Activated T-helper 17 cell treated with anti-CD3 and anti-CD28 coated beads, Interleukin-2, amount 50 U/mL, for 72 hours (primary cell): ENCODE measurements around the gene KRT34. TPM values are rescaled to one million over a fixed set of nuclear protein-coding genes. Genes with fewer than 3 reads are reported as not detected.
"Not testable (repeated sequence)": the region's sequence is repeated elsewhere in the genome, so short reads cannot be mapped to it uniquely, and the experiment has no call there.

ENCODE experiments used
- ATAC-seq: fragments of 150-1000 bp; cut with Tn5 transposase; replicated peaks from 2 replicates; pipeline ENCODE4 v1.10.0; 2021; ENCODE audit warnings: mild to moderate bottlenecking, moderate library complexity
- H3K27ac Mint-ChIP-seq: one replicate; pipeline ENCODE4 v1.8.0; 2022; ENCODE audit warnings: mixed read lengths
- H3K27me3 Mint-ChIP-seq: one replicate; pipeline ENCODE4 v1.8.0; 2022; ENCODE audit warnings: mixed read lengths
- H3K36me3 Mint-ChIP-seq: one replicate; pipeline ENCODE4 v1.8.0; 2022; ENCODE audit warnings: low read depth, mild to moderate bottlenecking, mixed read lengths
- H3K4me1 Mint-ChIP-seq: one replicate; pipeline ENCODE4 v1.8.0; 2022; ENCODE audit warnings: mixed read lengths
- H3K4me3 Mint-ChIP-seq: one replicate; pipeline ENCODE4 v1.8.0; 2022; ENCODE audit warnings: mild to moderate bottlenecking, mixed read lengths
- H3K9me3 Mint-ChIP-seq: one replicate; pipeline ENCODE4 v1.8.0; 2022; ENCODE audit warnings: mixed read lengths
- total RNA-seq, 2 donors: library from RNA; stranded (reverse); gene quantifications; one replicate each; pipeline ENCODE4 v1.2.3, GENCODE V29; 2022

The KRT34 gene
- total RNA-seq, 2 donors from 2014 or later: not detected

DNA sequence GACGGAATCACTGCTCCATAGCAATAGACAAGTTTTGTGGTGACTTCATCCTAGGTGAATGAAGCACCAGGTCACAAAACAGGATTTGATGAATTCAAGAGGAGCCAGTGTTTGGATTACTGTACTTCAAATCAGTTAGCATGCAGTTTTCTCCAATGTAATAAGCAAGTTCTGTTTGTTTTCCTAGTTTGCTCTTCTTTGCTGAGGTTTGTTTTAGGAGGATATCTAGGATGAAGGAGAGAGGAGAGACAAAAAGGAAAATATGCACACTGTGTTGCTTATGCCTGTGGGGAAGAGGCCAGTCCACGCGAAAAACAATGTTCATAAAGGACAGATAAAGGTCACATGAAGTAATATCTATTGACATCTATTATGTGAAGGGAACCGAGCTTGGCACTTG lies 33.3 kb upstream of the KRT34 start:
- no peaks in the 10 kb centered on the region for H3K9me3 Mint-ChIP-seq
- H3K27ac Mint-ChIP-seq: no peak overlapping the region
- H3K4me1 Mint-ChIP-seq: peaks cover 9% of the 10 kb centered on the region
- ATAC-seq: no peak
- H3K36me3 Mint-ChIP-seq: no peaks in the 10 kb centered on the region
- no peaks in the 10 kb centered on the region for H3K27me3 Mint-ChIP-seq
- H3K4me3 Mint-ChIP-seq: no peak overlapping the region

DNA sequence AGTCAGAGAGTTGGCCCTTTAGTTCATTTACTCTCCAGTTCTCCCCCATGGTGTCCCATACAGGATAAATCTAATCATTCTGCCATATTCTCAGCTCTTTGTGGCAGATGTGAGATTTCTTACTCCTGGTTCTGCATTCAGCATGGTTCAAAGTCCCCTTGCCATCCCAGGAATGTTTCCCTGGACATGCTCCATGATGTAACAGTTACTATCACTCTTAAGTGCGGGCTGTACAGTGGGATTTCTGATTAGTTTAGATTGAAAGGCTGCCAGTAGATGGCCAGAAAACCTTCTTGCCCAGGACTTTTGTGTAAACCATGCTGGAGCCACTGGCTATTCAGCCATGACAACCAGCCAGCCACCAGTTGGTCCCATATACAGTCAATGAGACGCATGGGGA lies 31.9 kb upstream of the KRT34 start:
- H3K9me3 Mint-ChIP-seq: no peaks in the 10 kb centered on the region
- H3K4me3 Mint-ChIP-seq: no peak overlapping the region
- H3K4me1 Mint-ChIP-seq: peaks cover 9% of the 10 kb centered on the region
- ATAC-seq: no peak
- H3K27ac Mint-ChIP-seq: peak overlapping the region; percentile 17
- H3K36me3 Mint-ChIP-seq: no peaks in the 10 kb centered on the region
- H3K27me3 Mint-ChIP-seq: no peaks in the 10 kb centered on the region

DNA sequence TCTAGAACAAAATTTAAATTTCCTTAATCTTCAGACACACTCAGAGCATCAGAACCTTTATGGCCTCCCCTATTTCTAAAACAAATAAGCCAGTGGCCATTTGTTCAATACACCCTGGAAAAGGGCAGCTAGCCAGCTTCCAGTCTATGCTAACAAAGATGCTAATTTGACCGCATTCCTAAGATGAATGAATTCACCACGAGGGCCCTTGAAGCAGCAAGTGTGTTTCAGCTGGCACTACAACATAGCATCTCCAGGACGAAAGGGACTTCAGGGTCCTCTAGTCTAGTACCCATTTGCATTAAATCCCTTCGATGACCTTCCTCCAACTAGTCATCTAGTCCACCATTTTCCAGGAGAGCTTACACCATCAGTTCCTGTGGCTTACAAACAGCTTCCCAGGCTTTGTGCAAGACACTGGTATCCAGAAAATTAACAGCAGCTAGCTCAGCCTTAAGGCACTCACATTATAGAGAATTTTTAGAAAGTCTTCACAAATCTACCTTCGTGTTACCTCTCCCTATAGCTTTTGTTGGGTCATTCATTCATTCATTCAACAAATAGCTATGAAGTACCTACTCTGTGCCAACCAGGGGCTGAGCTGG lies 31.3 kb upstream of the KRT34 start:
- Mint-ChIP-seq H3K27me3 (no peaks in the 10 kb centered on the region), H3K4me3 (no peak overlapping the region), H3K9me3 (no peaks in the 10 kb centered on the region), H3K4me1 (peaks cover 9% of the 10 kb centered on the region), H3K36me3 (no peaks in the 10 kb centered on the region), H3K27ac (peak overlapping the region; percentile 17)
- no peak for ATAC-seq

DNA sequence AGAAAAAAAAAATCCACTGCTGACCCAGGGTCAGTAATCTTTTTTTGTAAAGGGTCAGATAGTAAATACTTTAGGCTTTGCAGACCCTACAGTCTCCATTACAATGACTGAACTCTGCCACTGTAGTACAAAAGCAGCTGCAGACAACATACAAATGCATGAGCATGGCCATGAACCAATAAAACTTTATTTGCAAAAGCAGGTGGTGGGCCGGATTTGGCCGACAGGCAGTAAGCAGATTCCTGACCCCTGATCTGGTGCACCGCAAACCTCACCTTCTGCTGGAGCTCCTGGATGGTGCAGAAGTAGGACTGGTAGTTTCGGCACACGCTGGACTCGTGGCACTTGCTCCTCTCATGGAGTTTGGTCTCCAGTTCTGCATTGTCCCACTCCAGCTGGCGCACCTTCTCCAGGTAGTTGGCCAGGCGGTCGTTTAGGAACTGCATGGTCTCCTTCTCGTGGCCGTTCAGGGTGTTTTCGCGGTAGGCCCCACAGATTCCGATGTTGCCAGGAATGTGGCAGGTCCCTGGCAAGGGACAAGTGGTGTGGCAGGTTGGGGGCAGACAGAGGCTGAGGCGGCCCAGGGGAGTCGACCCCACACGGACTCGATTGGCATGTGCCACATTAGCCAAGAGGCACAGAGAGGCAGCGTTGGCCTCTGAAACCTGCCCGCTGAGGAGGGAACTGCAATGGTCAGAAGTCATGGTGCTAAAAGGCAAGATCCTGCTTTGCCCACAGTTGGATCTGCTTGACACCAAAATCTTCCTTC lies 29.1 kb upstream of the KRT34 start:
- H3K27ac Mint-ChIP-seq: no peak overlapping the region
- H3K27me3 Mint-ChIP-seq: no peaks in the 10 kb centered on the region
- H3K9me3 Mint-ChIP-seq: no peaks in the 10 kb centered on the region
- ATAC-seq: no peak
- H3K36me3 Mint-ChIP-seq: no peaks in the 10 kb centered on the region
- H3K4me1 Mint-ChIP-seq: no peaks in the 10 kb centered on the region
- H3K4me3 Mint-ChIP-seq: no peak overlapping the region

DNA sequence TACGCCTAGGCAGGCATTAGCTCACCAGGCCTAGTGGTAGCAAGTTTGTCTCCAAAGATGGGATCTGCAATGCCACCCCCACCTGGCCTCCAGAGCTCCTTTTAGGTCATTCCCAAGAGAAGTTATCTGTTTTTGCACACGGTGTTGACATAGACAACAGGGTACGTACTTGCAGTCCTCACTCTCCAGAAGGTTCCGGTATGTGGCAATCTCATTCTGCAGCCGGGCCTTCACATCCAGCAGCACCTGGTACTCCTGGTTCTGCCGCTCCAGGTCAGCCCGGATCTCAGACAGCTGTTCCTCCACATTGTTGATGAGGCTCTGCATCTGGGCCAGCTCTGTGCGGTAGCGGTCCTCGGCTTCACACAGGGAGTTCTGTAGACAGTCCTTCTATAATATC lies 25.1 kb upstream of the KRT34 start:
- no peaks in the 10 kb centered on the region for H3K27me3 Mint-ChIP-seq

DNA sequence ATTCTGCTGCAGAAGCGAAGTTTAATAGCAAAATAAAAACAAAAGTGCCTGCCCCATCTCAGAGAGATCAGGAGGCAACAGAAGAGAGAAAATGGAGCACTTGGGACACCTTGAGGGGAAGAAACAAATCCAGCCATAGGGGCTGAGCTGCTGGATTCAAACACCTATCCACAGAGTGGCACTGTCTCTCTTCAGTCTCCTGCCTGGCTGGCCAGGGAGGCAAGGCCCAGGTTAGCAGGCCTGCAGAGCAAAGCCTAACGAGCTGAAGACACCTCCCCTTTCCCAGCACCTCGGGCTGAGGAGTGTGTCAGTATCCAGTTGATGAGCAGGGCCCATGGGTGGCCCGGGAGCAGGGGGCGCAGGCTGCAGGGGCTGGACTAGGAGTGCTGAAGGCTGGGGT lies 24.1 kb upstream of the KRT34 start:
- no peaks in the 10 kb centered on the region for H3K36me3 Mint-ChIP-seq
- no peak for ATAC-seq
- H3K9me3 Mint-ChIP-seq: peaks cover 3% of the 10 kb centered on the region
- no peaks in the 10 kb centered on the region for H3K27me3 Mint-ChIP-seq
- H3K4me3 Mint-ChIP-seq: no peak overlapping the region
- H3K4me1 Mint-ChIP-seq: peaks cover 25% of the 10 kb centered on the region
- H3K27ac Mint-ChIP-seq: peak overlapping the region; percentile 92

More for the DNA sequence above, 25.1 kb upstream of the KRT34 start:
- no peaks in the 10 kb centered on the region for H3K36me3 Mint-ChIP-seq
- ATAC-seq: no peak
- peaks cover 3% of the 10 kb centered on the region for H3K9me3 Mint-ChIP-seq
- no peak overlapping the region for H3K4me3 Mint-ChIP-seq
- peaks cover 22% of the 10 kb centered on the region for H3K4me1 Mint-ChIP-seq
- no peak overlapping the region for H3K27ac Mint-ChIP-seq

DNA sequence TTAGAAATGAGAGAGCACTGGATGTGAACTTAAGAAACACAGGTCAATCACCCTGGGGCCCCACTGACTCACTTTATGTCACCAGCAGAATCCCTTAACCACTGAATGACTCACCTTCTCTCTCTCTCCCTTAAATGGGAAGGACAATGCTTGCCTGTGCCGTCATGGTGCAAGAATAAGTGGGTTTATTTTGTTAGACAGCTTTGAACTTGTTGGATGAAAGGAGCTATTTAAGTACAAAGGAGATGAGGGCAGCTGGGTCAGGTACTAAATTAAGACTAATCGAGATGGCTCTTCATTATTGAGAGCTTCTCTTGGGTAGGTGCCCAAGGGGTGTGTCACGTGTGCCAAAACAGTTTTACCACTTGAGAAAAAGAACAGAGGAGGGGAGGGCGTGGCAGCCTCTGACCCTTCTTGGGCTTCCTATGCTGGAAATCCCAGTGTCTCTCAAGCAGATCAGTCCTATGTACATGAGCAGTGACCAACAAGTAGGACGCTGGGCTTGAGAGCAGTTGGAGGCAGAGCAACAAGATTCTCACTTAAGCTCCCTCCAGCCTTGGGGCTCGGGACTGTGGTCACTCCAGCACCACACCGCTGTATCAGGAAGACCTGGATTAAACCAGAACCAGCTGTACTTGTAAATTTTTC lies 22.0 kb upstream of the KRT34 start:
- ATAC-seq: peak; percentile 87
- Mint-ChIP-seq H3K36me3 (no peaks in the 10 kb centered on the region), H3K9me3 (peaks cover 3% of the 10 kb centered on the region), H3K27me3 (no peaks in the 10 kb centered on the region), H3K4me1 (peaks cover 25% of the 10 kb centered on the region), H3K27ac (peak overlapping the region; percentile 92), H3K4me3 (peak overlapping the region; percentile 63)

DNA sequence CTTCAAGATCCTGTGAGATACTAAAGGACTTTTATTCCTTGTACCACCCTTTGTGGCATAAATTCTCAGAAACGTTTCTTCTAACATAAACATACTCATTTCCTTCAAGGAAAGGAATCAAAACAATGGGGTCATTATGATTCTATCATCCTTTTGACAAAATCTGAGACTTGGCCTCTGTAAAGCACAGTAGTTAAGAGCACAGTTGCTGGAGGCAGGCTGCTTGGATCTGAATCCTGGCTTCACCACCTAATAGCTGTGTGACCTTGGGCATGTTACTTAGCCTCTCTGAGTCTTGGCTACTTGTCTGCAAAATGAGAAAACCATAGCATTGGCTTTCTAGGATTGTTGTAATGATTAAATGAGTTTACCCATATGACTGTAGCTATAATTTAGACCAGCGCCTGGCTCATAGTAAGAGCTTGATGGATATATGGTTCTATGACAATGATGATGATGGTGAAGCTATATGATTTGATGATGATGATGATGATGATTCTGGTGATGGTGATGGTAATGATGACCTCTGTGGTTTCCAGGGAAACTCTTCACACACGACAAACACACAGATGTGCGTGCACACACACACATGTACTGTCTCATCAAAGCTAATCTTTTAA lies 21.4 kb upstream of the KRT34 start:
- H3K4me1 Mint-ChIP-seq: peaks cover 25% of the 10 kb centered on the region

DNA sequence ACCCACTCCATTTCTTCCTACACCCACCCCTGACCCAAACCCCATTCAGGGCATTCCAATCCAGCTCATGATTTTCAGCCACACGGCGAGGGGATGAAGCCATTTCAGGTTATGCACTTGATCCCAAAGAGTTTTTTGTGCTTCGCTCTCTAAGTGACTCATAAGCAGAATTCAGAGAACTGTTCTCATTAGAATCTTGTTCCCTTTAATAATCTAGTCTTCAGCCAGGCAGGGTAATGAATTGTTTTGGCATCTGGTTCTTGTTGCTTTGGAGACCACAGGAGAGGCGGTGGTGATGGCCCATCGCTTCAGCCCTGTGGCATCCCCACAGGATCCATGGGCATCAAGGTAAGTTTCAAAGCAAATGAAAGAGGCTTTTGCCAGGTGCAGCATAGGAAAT lies 20.1 kb upstream of the KRT34 start:
- H3K9me3 Mint-ChIP-seq: peaks cover 3% of the 10 kb centered on the region
- peaks cover 25% of the 10 kb centered on the region for H3K4me1 Mint-ChIP-seq
- no peaks in the 10 kb centered on the region for H3K36me3 Mint-ChIP-seq
- H3K27ac Mint-ChIP-seq: peak overlapping the region; percentile 92
- H3K27me3 Mint-ChIP-seq: no peaks in the 10 kb centered on the region
- ATAC-seq: no peak
- H3K4me3 Mint-ChIP-seq: peak overlapping the region; percentile 63

More for the DNA sequence above, 21.4 kb upstream of the KRT34 start:
- H3K27me3 Mint-ChIP-seq: no peaks in the 10 kb centered on the region
- no peaks in the 10 kb centered on the region for H3K36me3 Mint-ChIP-seq
- H3K9me3 Mint-ChIP-seq: peaks cover 3% of the 10 kb centered on the region
- ATAC-seq: peak; percentile 47
- H3K27ac Mint-ChIP-seq: peak overlapping the region; percentile 92
- H3K4me3 Mint-ChIP-seq: peak overlapping the region; percentile 63

DNA sequence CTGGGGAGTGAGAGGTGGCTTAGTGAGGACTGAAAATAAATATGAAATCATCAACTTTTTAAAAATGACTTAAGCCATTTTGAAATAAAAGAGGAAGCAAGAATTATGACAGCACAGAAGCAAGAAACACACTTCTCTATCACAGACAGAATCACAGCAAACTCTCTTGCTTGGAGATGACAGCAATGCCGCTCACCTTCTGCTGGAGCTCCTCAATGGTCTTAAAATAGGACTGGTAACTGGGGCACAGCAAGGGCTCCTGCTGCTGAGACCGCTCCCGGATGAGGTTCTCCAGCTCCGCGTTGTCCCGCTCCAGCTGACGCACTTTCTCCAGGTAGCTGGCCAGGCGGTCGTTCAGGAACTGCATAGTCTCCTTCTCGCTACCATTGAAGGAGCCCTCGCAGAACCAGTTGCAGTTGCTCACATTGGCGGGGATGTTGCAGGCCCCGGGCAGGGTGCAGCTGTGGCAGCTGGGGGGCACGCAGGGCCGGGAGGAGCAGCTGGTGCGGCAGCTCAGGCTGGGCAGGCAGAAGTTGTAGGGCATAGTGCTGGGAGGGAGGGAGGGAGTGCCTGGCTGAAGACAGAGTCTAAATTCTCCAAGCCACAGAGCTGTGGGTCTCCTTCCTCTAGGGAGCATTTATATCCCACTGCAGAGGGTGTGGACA lies 15.0 kb upstream of the KRT34 start, which contains the start of gene KRT31:
Gene KRT31, minus strand, starts transcription at position 613 of the 665 bp plus-strand sequence. Its CDS starts 69 bp downstream, at position 544.
- H3K36me3 Mint-ChIP-seq: no peaks in the 10 kb centered on the region
- no peak for ATAC-seq
- H3K4me3 Mint-ChIP-seq: no peak within 1 kb of the TSS
- H3K27ac Mint-ChIP-seq: no peak within 1 kb of the TSS
- peaks cover 2% of the 10 kb centered on the region for H3K4me1 Mint-ChIP-seq
- H3K9me3 Mint-ChIP-seq: no peaks in the 10 kb centered on the region
- no peaks in the 10 kb centered on the region for H3K27me3 Mint-ChIP-seq

DNA sequence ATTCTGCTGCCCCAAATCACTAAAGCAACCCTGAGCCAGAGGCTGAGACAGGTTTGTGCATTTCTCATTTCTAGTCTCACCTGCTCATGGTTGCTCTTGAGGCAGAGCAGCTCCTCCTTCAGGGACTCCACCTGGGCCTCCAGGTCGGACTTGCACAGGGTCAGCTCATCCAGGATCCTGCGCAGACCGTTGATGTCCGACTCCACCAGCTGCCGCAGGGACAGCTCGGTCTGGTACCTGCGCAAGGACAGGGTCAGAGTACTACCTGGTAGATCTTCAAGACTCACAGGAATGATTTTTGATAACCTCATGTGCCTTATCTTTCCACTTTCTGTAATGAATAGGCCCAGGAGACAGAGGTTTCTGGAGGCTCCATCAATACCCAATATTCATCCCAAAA lies 14.2 kb upstream of the KRT34 start:
- no peak overlapping the region for H3K27ac Mint-ChIP-seq
- H3K4me3 Mint-ChIP-seq: no peak overlapping the region
- no peaks in the 10 kb centered on the region for H3K27me3 Mint-ChIP-seq
- no peaks in the 10 kb centered on the region for H3K36me3 Mint-ChIP-seq
- no peak for ATAC-seq
- no peaks in the 10 kb centered on the region for H3K4me1 Mint-ChIP-seq
- H3K9me3 Mint-ChIP-seq: no peaks in the 10 kb centered on the region

DNA sequence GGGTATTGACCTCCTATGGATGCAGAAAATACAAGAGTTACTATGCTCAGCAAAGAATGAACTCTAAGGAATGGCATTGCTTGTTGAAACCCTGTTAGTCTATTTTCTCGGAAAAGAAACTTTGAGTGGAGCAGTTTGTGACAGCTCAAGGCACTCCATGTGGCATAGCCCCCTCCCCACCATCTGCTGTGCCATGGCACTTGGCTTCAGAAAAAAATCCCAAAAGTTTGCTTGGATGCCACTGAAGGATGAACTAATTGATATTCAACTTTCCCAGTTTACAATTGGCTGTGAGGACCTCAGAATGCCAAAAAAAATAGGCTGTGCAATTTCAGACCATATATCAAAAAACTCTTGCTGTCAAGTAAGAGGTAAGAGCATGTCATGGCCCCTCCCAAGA lies 13.5 kb upstream of the KRT34 start:
- Mint-ChIP-seq H3K4me1 (no peaks in the 10 kb centered on the region), H3K4me3 (no peak overlapping the region), H3K27me3 (no peaks in the 10 kb centered on the region), H3K36me3 (no peaks in the 10 kb centered on the region), H3K27ac (no peak overlapping the region), H3K9me3 (no peaks in the 10 kb centered on the region)
- no peak for ATAC-seq

DNA sequence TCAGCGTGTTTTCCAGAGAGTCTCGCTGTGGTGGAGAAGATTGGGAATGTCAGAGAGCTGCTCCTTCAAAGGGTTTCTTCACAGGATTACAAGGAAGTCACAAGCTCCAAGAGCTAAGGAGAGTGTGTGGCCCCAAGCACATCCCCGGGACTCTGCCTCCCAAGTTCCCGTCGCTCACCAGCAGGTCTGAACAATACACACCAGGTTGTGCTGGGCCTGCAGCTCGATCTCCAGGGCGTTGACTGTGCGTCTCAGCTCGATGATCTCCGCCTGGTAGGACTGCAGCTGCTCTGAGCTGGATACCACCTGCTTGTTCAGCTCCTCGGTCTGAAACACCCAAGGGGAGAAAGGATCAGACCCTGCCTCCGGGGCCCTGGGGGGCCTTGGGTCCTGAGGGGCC lies 12.9 kb upstream of the KRT34 start:
- not testable (repeated sequence) for H3K27me3 Mint-ChIP-seq, H3K4me1 Mint-ChIP-seq, H3K9me3 Mint-ChIP-seq, H3K36me3 Mint-ChIP-seq, ATAC-seq, H3K27ac Mint-ChIP-seq, H3K4me3 Mint-ChIP-seq

DNA sequence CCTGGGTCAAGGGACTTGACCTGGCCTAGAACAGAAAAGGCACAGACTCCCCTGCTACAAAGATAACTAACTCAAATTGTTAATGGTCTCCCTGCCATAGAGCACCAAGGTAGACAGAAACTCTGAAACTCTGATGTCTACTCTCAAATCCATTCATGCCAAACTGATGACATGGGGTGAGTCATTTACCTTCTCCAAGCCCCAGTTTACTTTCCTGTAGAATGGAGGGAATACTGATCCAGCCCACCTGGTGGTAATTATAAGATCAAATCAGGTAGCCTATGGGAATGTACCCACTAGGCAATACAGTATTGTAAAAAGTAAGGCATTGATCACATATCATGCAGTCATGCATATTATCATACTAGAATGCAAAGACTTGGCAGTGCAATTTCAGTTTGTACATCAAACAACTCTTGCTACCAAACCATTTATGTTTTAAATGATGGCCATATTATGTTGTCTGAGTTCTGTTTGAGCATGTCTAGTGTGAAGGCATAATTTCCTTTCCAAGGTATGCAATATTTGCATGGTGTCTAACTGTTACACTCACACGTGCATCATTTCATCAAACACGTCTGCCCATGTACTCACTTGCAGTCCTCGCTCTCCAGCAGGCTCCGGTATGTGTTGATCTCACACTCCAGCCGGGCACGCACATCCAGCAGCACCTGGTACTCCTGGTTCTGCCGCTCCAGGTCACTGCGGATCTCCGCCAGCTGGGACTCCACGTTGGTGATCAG lies 12.3 kb upstream of the KRT34 start:
- no peak for ATAC-seq
- H3K36me3 Mint-ChIP-seq: no peaks in the 10 kb centered on the region
- H3K9me3 Mint-ChIP-seq: no peaks in the 10 kb centered on the region
- H3K27me3 Mint-ChIP-seq: peaks cover 4% of the 10 kb centered on the region
- H3K4me3 Mint-ChIP-seq: no peak overlapping the region
- no peaks in the 10 kb centered on the region for H3K4me1 Mint-ChIP-seq
- no peak overlapping the region for H3K27ac Mint-ChIP-seq
